Measurements from ENCODE around the gene SEBOX.

DNA sequence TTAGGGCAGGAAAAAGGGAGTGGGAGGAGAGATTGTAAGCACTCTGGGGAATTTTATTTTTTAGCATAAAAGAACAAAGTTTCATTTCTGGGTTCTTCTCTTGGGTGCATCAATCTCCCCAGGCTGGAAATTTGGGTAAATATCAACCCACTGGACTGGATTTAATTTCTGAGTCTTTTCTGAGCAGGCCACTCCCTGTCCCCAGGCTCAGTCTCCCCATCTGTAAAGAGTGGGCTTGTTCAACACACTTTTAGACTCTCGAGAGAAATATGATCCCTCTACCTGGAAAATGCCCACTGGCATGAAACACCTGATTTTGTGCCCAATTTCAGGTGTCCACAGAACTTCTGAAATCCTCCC, 5.7 kb upstream of the SEBOX start:
- TF ChIP-seq CTCF (conservative IDR thresholded peaks at IDR 0.05; ENCODE audit: low read length) (no peak), EZH2phosphoT487 (IDR thresholded peaks at IDR 0.05; ENCODE audit: borderline replicate concordance) (no peak)
